Coronary artery (tissue), 2 donors: ENCODE data around the gene FXYD2.
A peak's percentile ranks its signal among the peaks of the same experiment; 100 is the strongest.

ENCODE experiments used
- DNase-seq: peaks from one replicate; pipeline ENCODE4 v3.0.0-alpha.2; 2017; ENCODE audit warnings: low spot score
- H3K27ac ChIP-seq, 2 donors: fragments of 200-600 bp; sonication (generic); one replicate each; pipeline ENCODE4 v1.5.1; 2016 to 2019
- H3K4me3 ChIP-seq: fragments of 200-600 bp; sonication (generic); 2 replicates; pipeline ENCODE4 v1.5.1; 2016; ENCODE audit warnings: mild to moderate bottlenecking, moderate library complexity
- TF ChIP-seq, protein P1 (sequence below): fragments of 200-600 bp; sonication (generic); IDR thresholded peaks from one replicate; pipeline ENCODE4 v1.5.1; 2019; ENCODE audit warnings: antibody characterized with exemption

Gene FXYD2

DNA sequence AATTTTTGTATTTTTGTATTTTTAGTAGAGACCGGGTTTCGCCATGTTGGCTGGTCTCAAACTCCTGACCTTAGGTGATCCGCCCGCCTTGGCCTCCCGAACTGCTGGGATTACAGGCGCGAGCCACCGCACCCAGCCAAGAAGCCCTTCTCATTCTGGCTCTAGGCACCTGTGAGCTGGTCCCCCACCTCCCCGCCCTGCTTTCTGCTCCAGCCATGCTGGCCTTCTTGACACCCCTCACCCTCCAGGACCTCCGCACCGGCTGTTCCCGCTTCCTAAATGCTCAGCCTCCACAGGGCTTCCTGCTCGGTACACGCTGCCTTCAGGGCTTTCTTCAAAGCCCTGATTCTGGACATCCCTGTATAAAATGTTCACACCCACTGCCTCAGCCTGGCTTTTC lies 5.5 kb upstream of the FXYD2 start:
- DNase-seq: peak; percentile 55
- no peak overlapping the region for H3K4me3 ChIP-seq
- TF ChIP-seq, protein P1, sequence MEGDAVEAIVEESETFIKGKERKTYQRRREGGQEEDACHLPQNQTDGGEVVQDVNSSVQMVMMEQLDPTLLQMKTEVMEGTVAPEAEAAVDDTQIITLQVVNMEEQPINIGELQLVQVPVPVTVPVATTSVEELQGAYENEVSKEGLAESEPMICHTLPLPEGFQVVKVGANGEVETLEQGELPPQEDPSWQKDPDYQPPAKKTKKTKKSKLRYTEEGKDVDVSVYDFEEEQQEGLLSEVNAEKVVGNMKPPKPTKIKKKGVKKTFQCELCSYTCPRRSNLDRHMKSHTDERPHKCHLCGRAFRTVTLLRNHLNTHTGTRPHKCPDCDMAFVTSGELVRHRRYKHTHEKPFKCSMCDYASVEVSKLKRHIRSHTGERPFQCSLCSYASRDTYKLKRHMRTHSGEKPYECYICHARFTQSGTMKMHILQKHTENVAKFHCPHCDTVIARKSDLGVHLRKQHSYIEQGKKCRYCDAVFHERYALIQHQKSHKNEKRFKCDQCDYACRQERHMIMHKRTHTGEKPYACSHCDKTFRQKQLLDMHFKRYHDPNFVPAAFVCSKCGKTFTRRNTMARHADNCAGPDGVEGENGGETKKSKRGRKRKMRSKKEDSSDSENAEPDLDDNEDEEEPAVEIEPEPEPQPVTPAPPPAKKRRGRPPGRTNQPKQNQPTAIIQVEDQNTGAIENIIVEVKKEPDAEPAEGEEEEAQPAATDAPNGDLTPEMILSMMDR: no peak
- H3K27ac ChIP-seq: no peak overlapping the region

DNA sequence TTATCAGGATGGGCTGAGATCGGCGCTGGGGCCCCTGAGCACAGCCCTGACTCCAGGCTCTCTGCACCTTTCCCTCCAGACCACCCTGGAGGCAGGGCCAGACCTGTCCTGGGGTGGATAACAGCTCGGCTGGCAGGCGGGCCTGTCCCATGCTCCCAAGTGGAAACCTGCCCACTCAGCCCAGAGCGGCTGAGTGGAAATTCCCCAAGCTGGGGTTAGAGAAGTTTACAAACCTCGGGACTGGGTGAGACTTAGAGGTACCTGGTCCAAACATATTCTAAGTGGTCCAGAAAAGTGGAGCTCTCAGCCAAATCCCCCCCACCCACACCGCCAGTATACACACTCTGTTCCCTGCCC lies 4.8 kb upstream of the FXYD2 start:
- DNase-seq: no peak
- TF ChIP-seq, protein P1: no peak
- Histone ChIP-seq H3K4me3 (no peak overlapping the region), H3K27ac (peak overlapping the region in 1 of 2 donors; percentile 49)

- peak; percentile 84 for DNase-seq
- H3K4me3 ChIP-seq: no peak overlapping the region
- peak overlapping the region in 1 of 2 donors; percentile 49 for H3K27ac ChIP-seq
- TF ChIP-seq, protein P1: no peak
Measured at GRCh38 chr11:117828611-117829368, 4.2 kb upstream of the FXYD2 start.

DNA sequence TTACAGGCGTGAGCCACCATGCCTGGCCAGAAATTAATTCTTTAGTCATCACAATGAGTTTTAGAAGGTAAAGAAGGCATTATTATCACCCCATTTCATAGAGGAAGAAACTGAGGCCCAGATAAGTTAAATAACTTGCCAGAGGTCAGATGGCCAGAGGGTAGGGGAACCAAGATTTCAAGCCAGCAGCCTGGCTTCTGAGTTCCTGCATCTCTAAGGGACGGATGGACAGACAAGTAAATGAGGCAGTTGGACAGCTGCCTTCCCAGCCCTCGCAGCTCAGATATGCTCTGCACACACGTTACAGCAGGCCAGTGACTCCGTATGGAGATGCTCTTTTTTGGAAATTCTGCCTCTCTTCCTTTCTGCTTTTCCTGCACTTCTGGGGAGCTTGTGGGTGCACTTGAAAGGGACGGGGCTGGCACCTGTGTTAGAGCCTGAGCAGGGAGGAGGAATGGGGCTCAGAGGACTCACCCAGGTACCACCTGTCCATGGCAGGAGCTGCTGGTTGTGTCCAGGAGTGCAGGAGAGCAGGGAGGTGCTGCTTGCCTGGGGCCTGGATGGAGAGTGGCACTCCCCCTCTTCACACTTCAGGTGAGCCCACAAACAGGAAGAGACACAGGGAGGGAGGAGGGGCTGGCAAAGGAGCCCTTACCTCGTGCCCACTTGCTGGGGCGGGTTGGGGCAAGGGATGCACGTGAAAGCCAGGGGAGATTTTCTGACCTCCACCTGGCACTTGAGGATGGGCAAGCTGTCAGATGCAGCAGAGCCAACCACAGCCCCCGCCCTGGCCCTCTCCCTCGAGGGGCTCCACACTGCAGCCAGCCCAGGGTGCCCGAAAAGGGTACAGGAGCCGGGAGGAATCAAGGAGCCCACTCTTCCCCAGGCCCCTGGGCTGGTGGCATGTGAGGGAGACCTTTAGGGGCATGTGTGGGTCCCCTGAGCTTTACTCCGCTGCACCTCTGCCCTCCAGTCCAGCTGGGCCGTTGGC lies 3.3 kb upstream of the FXYD2 start:
- TF ChIP-seq, protein P1: no peak
- peak; percentile 69 for DNase-seq
- no peak overlapping the region for H3K4me3 ChIP-seq
- H3K27ac ChIP-seq: peak overlapping the region in 1 of 2 donors; percentile 28

GRCh38 chr11:117826832-117827231 lies 2.3 kb upstream of the FXYD2 start:
- DNase-seq: peak; percentile 53
- H3K27ac ChIP-seq: no peak overlapping the region

GRCh38 chr11:117826190-117826570 lies 1.6 kb upstream of the FXYD2 start:
- H3K4me3 ChIP-seq: no peak overlapping the region
- peak; percentile 63 for DNase-seq
- H3K27ac ChIP-seq: no peak overlapping the region
- TF ChIP-seq, protein P1: no peak

More at GRCh38 chr11:117826832-117827231, 2.3 kb upstream of the FXYD2 start:
- H3K4me3 ChIP-seq: no peak overlapping the region
- TF ChIP-seq, protein P1: no peak
